AG04449 (cell line): Measurements from ENCODE around the gene VSIR.

Experiments used
- CTCF ChIA-PET: fragments of 350-600 bp; formaldehyde crosslinking; extraction: SDS; loops from one replicate; lab custom pipeline; 2021; ENCODE audit warnings: antibody characterized with exemption; lab: Yijun Ruan, JAX
- POLR2A ChIA-PET: fragments of 400-600, 350-600 bp; formaldehyde crosslinking; extraction: SDS; loops from one replicate; lab custom pipeline; 2020; ENCODE audit warnings: antibody characterized with exemption, inconsistent platforms; lab: Yijun Ruan, JAX
- DNase-seq: peaks from one replicate; pipeline ENCODE4 v3.0.0-alpha.2; 2010; ENCODE audit warnings: low read depth, low spot score
- H3K4me3 ChIP-seq: 2 replicates; pipeline ENCODE4 v1.5.1; 2011; ENCODE audit warnings: low read depth, mild to moderate bottlenecking, control low read depth, low read length
- TF ChIP-seq, protein P1 (sequence below): IDR thresholded peaks from one replicate; pipeline ENCODE4 v1.5.1; 2011; ENCODE audit warnings: mild to moderate bottlenecking, moderate library complexity, low read length, control low read depth, inconsistent platforms; ENCODE audit not compliant: insufficient read depth; ENCODE audit errors: missing control alignments

The VSIR gene

DNA sequence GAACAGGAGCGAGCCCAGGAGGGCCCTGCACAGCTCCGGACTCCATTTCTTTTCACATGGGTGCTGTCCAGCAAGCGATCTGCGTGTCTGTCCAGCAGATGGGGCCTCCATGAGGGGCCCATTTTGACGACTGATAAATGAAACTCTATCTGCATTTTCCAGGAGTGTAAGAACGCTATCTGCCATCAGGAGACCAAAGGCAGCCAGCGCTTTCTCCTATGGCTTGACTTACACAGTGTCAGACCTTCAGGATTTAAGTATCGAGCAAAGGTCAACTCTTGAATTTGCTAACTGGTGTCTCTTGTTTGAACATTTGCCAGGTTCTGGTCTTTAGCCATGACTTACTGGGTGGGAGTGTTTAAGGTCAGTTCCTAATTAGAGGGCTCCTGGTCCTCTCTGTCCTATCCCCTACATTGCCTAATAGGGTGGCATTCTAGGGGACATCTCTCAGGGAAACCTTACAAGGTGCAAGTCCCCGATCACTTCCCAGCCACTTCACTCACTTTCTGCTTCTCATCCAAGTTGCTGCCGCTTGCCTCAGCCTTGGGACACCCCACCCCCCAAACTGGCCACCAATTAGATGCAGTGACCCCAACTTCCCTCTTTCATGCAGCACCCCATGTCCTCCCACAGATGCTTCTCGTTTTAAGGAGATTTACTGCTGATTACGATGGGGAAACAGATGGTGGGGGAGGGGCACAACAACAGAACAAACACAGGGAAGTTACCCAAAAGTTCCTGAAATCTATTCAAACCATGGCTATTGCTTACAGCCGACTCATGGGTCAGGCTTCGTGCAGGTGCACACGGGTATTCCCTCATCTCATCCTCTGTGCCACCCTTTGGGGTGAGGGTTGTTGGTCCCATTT, 20.0 kb downstream of the VSIR start:
- CTCF ChIA-PET: interaction anchor here (1.1 to 1.4 kb wide), 2 partner anchors 11 to 55 kb away, joined by 3 to 5 read pairs; no protein-coding TSS in a partner anchor
- TF ChIP-seq, protein P1, sequence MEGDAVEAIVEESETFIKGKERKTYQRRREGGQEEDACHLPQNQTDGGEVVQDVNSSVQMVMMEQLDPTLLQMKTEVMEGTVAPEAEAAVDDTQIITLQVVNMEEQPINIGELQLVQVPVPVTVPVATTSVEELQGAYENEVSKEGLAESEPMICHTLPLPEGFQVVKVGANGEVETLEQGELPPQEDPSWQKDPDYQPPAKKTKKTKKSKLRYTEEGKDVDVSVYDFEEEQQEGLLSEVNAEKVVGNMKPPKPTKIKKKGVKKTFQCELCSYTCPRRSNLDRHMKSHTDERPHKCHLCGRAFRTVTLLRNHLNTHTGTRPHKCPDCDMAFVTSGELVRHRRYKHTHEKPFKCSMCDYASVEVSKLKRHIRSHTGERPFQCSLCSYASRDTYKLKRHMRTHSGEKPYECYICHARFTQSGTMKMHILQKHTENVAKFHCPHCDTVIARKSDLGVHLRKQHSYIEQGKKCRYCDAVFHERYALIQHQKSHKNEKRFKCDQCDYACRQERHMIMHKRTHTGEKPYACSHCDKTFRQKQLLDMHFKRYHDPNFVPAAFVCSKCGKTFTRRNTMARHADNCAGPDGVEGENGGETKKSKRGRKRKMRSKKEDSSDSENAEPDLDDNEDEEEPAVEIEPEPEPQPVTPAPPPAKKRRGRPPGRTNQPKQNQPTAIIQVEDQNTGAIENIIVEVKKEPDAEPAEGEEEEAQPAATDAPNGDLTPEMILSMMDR: no peak
- H3K4me3 ChIP-seq: no peak overlapping the region
- POLR2A ChIA-PET: no interaction called here
- DNase-seq: no peak

DNA sequence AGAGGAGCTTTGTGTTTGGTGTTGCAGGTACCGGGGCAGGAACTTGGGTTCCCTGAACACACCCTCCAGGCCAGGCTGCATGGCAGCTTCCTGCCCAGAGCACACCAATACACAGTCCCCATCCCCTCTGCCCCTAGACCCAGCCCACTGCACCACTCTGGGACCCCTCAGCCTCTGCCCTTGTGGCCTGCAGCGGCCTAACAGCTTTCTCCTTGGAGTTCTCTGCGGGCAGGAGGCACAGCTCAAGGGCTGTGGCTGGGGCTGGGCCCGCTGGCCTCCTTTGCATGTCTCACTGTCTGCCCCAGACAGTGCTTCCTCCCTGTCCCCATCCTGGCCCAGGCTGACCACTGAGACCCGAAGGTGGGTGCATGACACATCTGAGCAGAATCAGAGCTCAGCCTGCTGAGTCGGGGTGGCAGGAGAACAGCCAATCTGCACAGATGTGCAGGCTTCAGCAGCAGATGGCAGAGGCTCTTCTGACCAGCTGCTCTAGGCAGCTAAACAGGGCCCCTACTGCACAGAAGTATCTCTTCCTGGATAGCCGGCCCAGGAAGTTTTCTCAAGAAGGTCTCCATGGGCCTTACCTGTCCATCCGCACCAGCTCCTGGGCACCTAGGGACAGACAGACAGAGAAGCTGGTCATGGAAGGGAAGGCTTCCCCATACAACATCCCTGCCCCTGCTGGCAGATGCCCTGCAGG, 20.8 kb downstream of the VSIR start:
- POLR2A ChIA-PET: no interaction called here
- no peak overlapping the region for H3K4me3 ChIP-seq
- DNase-seq: no peak
- CTCF ChIA-PET: interaction anchor here (1.0 to 1.4 kb wide), 3 partner anchors 10 to 55 kb away, joined by 3 to 5 read pairs (median 3); no protein-coding TSS in a partner anchor
- TF ChIP-seq, protein P1: no peak

DNA sequence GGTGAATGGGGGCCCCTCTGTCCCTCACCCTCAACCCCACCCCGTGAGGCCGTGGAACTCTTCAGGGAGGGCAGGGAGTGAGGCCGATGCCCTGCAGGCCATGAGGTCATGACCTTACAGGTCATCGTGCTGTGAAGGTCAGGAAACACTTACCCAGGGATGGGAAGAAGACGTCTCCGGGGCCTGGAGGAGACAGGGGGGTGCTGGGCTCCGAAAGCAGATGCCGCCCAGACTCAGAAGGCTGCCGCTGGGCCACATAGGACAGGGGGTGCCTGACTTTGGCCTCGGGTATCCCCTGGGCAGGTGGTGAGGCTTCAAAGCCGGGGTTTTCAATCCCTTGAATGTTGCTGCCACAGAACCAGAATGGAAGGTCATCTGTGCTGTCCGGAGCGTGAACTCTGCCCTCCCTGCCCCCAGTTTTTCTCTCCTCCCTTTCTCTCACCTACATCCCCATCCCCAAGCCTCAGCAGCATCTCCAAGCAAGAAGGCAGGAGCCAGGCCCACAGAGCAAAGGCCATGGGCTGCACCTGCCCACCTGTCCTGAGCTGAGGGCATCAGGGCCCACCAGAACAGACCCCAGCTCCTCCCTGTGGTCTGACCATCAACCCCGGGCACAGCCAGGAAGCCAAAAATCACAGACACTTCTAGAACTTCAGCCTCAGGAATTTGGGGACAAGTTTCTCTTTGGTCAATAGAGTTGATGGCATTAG, 21.6 kb downstream of the VSIR start:
- DNase-seq: no peak
- ChIA-PET POLR2A (no interaction called here), CTCF (interaction anchor here (1.0 to 1.4 kb wide), 3 partner anchors 9 to 54 kb away, joined by 3 to 5 read pairs (median 3); no protein-coding TSS in a partner anchor)
- TF ChIP-seq, protein P1: no peak
- H3K4me3 ChIP-seq: no peak overlapping the region

DNA sequence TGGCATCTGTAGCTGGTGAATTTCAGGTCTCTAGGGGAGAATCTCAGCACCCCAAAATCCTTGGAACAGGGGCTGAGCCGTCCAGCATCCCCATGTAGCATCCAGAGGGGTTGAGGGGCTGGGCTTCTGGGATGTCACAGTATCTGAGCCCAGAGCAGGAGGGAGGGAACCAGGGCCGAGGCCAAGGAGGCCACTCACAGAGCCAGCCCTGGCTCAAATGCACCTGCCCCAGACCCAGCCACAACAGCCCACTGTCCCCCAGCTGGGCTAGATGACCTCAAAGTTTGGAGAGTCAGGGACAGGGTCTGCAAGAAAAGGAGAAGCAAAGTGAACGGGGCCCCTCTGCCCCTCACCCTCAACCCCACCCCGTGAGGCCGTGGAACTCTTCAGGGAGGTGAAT, 22.3 kb downstream of the VSIR start:
- no peak overlapping the region for H3K4me3 ChIP-seq
- CTCF ChIA-PET: no interaction called here
- TF ChIP-seq, protein P1: no peak
- DNase-seq: no peak
- POLR2A ChIA-PET: no interaction called here

DNA sequence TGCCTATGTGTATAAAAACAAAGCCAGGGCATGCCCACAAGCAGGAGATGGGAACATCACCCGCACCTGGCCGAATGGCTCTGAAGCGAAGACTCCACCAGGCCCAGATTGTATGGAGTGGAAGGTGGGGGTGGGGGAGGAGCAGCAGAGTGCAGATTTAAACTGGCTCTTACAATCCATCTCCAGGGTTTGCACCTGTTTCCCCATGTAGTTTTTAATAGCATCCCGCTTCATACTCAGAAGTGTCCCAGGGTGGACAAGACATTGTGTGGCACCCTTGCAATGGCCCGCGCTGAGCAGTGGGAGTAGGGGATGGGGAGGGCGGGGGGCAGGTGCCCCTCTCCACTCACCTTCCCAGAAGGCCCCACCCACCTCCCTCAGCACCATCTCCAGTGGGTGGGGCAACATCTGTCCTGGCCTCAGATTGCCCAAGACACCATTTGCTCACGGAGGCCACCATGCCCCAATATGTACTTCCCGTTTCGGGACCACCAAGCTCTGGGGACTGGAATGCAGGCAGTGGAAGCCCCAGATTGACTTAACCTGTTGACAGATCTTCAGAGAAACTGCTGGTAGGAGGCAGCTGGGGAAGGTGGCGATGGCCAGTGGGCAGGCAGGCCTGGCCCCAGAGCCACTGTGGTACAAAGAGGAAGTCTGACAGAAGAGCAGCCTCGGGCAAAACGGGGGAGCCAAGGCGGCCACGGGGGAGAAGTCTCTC, 23.0 kb downstream of the VSIR start:
- TF ChIP-seq, protein P1: no peak
- ChIA-PET CTCF (no interaction called here), POLR2A (no interaction called here)
- no peak for DNase-seq
- no peak overlapping the region for H3K4me3 ChIP-seq
